B cell (primary cell): ENCODE data around the gene BST1.

Source experiments
- EZH2 ChIP-seq: IDR thresholded peaks from 2 replicates; pipeline ENCODE4 v1.6.1; 2012; ENCODE audit warnings: borderline replicate concordance, low read depth, mild to moderate bottlenecking, moderate library complexity, low read length; ENCODE audit not compliant: insufficient read depth, poor library complexity, severe bottlenecking
- TF ChIP-seq, protein P1 (sequence below): fragments of 200-600 bp; IDR thresholded peaks from one replicate; pipeline ENCODE4 v1.8.0; 2022; ENCODE audit warnings: antibody characterized with exemption, mild to moderate bottlenecking

DNA sequence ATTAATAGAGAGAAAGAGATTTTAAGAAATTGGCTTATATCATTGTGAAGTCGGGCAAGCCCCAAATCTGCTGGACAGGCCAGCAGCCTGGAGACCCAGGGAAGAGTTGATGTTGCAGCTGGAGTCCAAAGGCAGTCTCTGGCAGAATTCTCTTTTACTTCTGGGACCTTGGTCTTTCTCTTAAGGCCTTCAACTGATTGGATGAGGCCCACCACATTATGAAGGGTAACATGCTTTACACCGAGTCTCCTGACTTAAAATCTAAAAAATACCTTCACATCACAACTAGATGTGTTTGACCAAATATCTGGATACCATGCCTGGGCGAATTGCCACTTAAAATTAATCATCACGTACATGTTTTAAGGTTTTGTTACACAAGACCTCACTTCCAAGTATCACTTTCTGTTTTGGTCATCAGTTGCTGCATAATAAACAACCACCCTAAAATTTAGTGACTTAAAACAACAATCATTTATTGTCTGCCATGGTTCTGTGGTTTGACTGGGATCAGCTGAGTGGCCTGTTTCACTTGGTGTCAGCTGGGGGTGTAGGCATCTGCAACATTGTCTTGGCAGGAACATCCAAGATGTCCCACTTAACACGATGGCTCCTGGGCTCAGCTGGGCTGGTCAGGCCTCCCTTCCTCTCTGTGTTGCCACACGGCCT, 78.7 kb downstream of the BST1 start:
- TF ChIP-seq, protein P1, sequence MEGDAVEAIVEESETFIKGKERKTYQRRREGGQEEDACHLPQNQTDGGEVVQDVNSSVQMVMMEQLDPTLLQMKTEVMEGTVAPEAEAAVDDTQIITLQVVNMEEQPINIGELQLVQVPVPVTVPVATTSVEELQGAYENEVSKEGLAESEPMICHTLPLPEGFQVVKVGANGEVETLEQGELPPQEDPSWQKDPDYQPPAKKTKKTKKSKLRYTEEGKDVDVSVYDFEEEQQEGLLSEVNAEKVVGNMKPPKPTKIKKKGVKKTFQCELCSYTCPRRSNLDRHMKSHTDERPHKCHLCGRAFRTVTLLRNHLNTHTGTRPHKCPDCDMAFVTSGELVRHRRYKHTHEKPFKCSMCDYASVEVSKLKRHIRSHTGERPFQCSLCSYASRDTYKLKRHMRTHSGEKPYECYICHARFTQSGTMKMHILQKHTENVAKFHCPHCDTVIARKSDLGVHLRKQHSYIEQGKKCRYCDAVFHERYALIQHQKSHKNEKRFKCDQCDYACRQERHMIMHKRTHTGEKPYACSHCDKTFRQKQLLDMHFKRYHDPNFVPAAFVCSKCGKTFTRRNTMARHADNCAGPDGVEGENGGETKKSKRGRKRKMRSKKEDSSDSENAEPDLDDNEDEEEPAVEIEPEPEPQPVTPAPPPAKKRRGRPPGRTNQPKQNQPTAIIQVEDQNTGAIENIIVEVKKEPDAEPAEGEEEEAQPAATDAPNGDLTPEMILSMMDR = no peak
- TF ChIP-seq EZH2 = no peak
